ENCODE results near the gene SLC45A1.

DNA sequence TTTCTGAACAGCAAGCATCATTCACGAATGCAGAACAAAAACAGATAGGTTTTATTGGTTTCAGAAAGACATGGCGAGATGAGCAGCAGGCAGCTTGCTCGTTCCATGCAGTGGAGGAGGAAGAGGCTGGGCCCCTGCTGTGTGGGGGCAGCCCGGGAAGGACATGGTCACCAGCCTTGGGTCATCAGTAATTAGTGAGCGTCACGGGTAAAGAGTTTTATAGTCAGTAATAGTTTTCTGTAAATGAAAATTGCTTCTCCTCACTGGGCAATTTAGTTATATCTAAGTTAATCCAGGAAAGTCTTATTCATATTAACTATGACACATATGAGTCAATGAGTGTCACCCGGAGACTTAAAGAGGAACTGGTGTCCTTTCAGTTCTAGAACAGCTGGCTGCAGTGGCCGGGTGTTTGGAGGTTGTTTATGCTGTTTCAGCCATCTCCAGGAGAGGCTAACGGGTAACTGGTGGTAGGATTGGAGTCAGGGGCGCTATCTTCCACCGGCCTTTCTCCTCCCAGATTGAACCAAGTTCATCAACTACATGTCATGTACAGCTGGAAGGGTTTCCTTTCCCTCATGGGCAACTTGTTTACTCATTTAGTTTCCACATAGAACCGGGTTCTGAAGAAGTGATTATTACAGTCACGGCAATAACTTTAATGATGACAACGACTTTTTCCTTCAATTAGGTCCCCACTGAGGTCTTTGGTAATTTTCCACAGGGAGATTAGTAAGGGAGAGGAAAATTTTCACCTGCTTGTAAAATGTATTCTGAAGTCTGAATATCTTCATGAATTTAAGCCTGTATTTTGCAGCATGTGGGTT, 34.6 kb upstream of the SLC45A1 start:
- TF ChIP-seq CTCF (IDR thresholded peaks at IDR 0.05) (no peak), POLR2A (IDR thresholded peaks at IDR 0.05) (no peak)

Data from lower leg skin (tissue), 3 donors.